ENCODE results near the gene TFPI2. TPM values are rescaled to one million over a fixed set of nuclear protein-coding genes. Genes with fewer than 3 reads are reported as not detected.

Gene TFPI2
- polyA plus RNA-seq, 6 donors from 2014 or later, result 0.74 TPM; not detected in 5

DNA sequence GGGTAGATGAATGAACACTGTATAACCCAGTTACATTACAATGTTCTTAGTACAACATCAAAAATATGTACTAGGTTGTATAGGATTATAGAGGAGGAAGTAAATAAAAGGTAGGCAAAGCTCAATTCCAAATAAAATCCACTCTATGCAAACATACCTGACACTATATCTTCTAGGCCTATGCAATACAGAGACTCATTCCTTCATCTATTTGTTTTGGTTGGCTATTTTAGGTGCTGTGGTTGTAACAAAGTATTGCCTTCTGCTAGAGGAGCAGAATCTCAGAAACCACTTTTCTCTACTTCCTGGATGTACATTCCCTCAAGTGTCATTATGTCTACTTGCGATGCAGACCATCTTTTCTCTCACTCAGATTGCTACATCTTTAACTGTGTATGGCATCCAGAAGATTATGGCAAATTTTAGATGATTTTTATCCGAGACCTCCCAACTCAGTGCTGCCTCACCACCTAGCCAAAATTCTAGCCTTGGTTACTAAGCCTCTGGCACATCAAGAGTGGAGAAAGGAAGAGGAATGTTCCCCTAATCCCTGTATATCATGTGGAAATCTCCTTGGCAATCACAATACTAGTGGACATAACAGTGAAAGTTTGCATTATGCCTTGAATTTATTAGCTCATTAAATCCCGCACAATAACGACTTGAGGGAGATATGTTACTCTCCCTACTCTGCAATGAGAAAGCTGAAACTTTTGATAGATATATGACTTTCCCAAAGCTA is 5.5 kb upstream of the TFPI2 start:
- ATAC-seq (ENCODE audit: low read depth in 2 of 2) (no peak), DNase-seq (no peak)
- Mint-ChIP-seq H3K27me3 (peaks cover 42 to 70% (median 64%) of the 10 kb centered on the region in 3 donors), H3K4me3 (no peak overlapping the region), H3K9me3 (peaks cover 0 to 4% (median 0%) of the 10 kb centered on the region in 7 donors), H3K4me1 (peaks cover 0 to under 1% (median 0%) of the 10 kb centered on the region in 3 donors), H3K36me3 (no peaks in the 10 kb centered on the region), H3K27ac (no peak overlapping the region)

DNA sequence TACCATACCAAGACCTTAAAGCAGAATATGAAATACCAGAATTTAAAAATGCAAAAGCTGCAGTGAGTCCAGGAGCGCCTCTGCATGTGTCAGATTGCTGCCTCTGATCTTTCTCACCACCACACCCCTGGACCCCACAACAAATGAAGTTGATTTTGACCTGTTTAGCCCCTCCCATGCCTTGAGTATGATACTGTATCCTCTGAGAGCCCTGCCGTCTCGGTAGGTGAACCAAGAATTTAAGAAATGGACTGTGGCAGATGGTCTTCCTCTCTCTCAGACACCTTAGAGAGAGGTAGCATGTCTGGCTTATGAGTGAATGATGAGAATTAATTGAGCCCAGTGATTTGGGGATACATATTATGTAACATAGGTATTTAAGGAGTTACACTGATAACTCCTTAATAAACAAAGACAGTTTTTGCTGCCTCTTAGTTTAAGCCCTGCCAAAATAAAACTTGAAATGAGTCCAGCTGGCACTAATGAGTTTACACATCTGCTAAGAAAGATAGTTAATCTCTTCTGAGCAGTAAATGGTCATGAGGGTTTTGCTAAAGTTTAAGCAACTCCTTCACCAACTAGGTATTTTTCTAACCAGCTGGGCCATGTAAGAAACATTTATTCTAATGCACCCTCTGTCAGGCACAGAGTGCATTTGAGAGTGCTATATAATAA is 4.5 kb upstream of the TFPI2 start:
- ATAC-seq (ENCODE audit: low read depth in 2 of 2) (no peak), DNase-seq (no peak)
- H3K36me3 Mint-ChIP-seq, result peaks cover under 1 to 3% of the 10 kb centered on the region in 2 donors
- H3K27ac Mint-ChIP-seq, result no peak overlapping the region
- H3K27me3 Mint-ChIP-seq, result peaks cover 47 to 76% (median 66%) of the 10 kb centered on the region in 3 donors
- H3K9me3 Mint-ChIP-seq, result peaks cover 0 to 4% (median 0%) of the 10 kb centered on the region in 7 donors
- peaks cover 6 to 9% (median 7%) of the 10 kb centered on the region in 3 donors for H3K4me1 Mint-ChIP-seq
- H3K4me3 Mint-ChIP-seq, result no peak overlapping the region

DNA sequence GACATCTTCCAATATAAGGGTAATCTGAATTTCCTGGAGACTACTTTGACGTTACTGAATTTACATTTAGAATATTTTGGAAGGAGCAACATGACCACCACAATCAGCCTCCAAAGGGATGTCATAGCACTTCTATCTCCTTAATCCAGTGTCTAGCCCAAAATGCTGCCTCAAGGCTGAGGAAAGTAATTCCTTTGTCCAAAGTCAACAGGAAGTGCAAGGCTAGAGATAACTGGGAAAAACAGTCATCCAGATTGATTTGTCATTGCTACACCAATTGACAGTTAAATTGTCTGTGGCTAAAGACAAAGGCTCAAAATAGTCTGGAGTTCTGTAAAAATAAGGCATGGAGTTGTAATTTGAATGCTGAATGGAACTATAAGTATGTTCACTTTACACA is 3.9 kb upstream of the TFPI2 start:
- H3K9me3 Mint-ChIP-seq, result peaks cover 0 to 4% (median 0%) of the 10 kb centered on the region in 7 donors
- DNase-seq (no peak), ATAC-seq (ENCODE audit: low read depth in 2 of 2) (no peak)
- peaks cover 12 to 15% (median 13%) of the 10 kb centered on the region in 3 donors for H3K4me1 Mint-ChIP-seq
- H3K4me3 Mint-ChIP-seq, result no peak overlapping the region
- H3K27ac Mint-ChIP-seq, result no peak overlapping the region
- H3K36me3 Mint-ChIP-seq, result peaks cover 4 to 7% of the 10 kb centered on the region in 2 donors
- H3K27me3 Mint-ChIP-seq, result peaks cover 48 to 76% (median 67%) of the 10 kb centered on the region in 3 donors

DNA sequence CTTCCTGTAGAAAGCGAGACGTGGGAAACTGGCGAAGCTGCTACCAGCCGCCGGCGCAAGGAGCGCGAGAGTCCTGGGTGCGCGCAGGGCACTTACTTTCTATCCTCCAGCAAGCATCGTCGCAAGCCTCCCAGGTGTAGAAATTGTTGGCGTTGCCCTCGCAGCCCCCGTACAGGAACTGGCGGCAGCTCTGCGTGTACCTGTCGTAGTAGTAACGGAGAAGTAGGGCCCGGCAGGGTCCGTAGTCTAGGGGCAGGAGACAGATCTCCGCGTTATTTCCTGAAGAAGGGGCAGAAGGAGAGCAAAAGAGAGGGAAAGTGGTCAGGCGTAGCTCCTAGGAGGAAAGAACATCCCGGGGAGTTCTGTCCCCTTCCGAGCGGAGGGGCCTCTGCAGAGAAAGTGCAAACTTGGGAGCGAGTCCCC is 501 bp downstream of the TFPI2 start:
- Mint-ChIP-seq H3K9me3 (peaks cover 0 to 4% (median 0%) of the 10 kb centered on the region in 7 donors), H3K36me3 (peaks cover 4 to 7% of the 10 kb centered on the region in 2 donors), H3K27ac (no peak overlapping the region), H3K27me3 (peaks cover 55 to 68% (median 66%) of the 10 kb centered on the region in 3 donors), H3K4me1 (peaks cover 12 to 15% (median 15%) of the 10 kb centered on the region in 3 donors), H3K4me3 (peak overlapping the region; percentile 62 to 94 (median 88))
- ATAC-seq (ENCODE audit: low read depth in 2 of 2), result peak; percentile 52 to 61
- DNase-seq, result peak; percentile 8

DNA sequence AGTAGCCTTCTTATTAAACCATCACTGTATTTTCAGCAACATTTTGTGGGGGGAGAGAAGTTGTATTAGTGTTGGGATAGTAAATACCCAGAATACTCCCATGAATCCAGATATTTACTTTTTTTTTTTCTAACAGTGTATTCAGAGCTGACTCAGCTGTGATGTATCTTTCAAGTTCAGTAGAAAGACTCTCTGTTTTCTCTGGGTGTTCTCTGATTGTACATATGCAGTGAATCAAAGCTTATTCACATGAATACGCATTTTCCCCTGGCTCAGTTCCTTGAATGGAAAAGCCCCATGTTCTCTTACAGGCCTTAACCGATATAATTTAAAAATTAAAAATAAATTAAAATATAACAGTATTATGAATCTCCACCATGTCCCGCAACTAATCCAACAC is 1.3 kb downstream of the TFPI2 start:
- Mint-ChIP-seq H3K4me3 (peak overlapping the region in 4 of 8 donors; percentile 62 to 94 (median 88)), H3K27ac (no peak overlapping the region), H3K4me1 (peaks cover 12 to 15% (median 15%) of the 10 kb centered on the region in 3 donors), H3K9me3 (peaks cover 0 to 4% (median 0%) of the 10 kb centered on the region in 7 donors), H3K36me3 (peaks cover 4 to 7% of the 10 kb centered on the region in 2 donors), H3K27me3 (peaks cover 55 to 67% (median 63%) of the 10 kb centered on the region in 3 donors)
- DNase-seq, result no peak
- ATAC-seq (ENCODE audit: low read depth in 2 of 2), result no peak

DNA sequence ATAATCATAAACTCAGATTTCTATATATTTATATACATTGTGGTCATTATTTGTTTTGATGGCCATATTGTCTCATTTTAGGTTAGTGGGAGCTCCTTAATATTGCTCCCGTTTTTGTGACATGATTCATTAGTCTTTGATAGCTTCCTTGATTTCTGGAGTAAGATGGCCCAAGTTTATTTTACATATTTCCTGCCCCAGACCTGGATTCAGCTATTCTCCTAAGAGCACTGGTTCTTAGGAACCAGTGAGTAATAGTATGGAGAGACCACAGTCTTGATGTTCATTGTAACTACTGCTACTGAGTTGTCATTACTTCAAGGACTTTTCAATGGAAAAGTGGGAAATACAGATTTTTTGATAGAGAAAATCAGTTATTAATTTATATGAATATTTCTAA is 6.0 kb downstream of the TFPI2 start:
- Mint-ChIP-seq H3K27ac (no peak overlapping the region), H3K4me3 (no peak overlapping the region), H3K9me3 (peaks cover 0 to 4% (median 2%) of the 10 kb centered on the region in 7 donors), H3K27me3 (peaks cover 29 to 41% (median 36%) of the 10 kb centered on the region in 3 donors), H3K4me1 (peaks cover under 1 to 3% (median under 1%) of the 10 kb centered on the region in 3 donors), H3K36me3 (peaks cover 0 to 2% of the 10 kb centered on the region in 2 donors)
- DNase-seq, result no peak
- no peak for ATAC-seq (ENCODE audit: low read depth in 2 of 2)

DNA sequence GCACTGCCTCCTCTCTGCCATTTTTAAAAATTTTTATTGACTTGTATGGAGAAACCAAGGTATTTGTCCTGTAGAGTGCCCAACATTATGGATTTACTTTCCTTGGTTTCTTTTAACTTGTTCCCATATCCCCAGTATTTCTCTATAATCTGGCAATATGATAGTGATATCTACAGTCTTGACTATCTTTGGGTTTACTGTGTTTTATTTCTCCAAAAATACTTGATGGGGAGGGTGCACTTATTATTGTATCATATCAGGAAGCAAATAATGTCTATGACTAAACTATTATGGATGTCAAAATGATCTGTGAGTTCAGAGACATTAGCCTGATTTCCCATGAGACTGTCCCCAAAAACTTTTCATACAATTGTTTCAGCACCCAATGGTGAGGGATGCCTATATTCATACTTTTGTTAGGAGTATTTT is 6.6 kb downstream of the TFPI2 start:
- Mint-ChIP-seq H3K27me3 (peaks cover 24 to 39% (median 35%) of the 10 kb centered on the region in 3 donors), H3K9me3 (peaks cover 2 to 8% (median 4%) of the 10 kb centered on the region in 7 donors), H3K4me1 (peaks cover 0 to 2% (median 0%) of the 10 kb centered on the region in 3 donors), H3K36me3 (peaks cover 0 to 6% of the 10 kb centered on the region in 2 donors), H3K4me3 (no peak overlapping the region), H3K27ac (no peak overlapping the region)
- DNase-seq (no peak), ATAC-seq (ENCODE audit: low read depth in 2 of 2) (no peak)

DNA sequence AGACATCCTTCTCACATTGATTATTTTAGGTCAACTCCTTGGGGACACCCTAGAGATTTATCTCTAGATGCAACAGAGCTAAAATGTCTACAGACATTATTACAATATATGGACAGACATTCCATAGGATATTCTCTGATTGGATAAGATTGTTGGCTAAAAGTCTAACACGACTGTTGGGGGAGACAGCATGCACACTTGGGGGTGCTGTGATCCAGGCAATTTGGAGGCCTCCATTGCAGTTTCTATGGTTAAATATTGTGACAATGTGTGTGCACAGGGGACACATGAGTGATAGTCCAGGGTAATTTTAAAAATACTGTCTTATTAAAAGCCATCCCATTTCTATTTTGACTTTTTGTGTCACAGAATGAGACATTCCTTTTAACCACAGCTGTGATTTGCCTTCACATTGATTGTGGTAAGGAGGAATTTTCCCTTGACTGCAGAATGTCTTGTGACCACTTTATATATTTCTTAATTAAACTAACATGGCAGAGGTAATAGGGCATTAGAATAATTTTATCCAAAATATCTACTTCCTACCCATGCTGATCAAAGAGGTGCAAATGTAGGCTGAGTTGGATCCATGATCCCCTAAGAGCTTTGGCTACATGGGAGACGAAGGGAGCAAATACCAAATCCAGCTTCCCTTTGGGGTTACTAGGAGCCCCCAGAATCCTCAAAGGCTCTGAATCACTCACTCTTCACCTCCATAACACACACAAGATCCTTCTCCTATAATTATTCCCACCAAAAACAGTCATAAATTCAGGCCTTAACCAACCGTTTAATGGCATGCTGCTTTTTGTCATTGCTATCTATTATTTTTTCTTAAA is 7.3 kb downstream of the TFPI2 start:
- no peak for DNase-seq
- Mint-ChIP-seq H3K4me1 (peaks cover 0 to 2% (median 0%) of the 10 kb centered on the region in 3 donors), H3K27ac (no peak overlapping the region), H3K9me3 (peaks cover 2 to 8% (median 6%) of the 10 kb centered on the region in 7 donors), H3K36me3 (peaks cover 0 to 6% of the 10 kb centered on the region in 2 donors), H3K27me3 (peaks cover 21 to 32% (median 29%) of the 10 kb centered on the region in 3 donors), H3K4me3 (no peak overlapping the region)
- ATAC-seq (ENCODE audit: low read depth in 2 of 2), result no peak

DNA sequence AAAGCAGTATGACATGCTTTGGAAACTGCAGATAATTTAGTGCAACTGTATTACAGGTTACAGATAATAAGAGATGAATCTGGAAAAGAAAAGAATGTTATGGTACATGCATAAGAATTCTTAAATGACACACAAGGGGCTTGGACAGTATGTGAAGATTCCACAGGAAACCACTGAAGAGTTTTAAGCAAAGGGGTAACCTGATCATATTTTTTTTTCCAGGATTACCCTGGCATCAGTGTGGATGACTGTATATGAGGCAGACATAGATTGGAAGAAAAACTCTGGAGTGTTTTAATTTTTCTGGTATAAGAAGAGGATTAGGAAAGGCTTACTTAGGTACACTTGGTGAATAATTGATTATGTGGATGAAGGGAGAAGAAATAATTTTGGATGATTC is 8.1 kb downstream of the TFPI2 start:
- DNase-seq, result no peak
- Mint-ChIP-seq H3K36me3 (peaks cover 0 to 6% of the 10 kb centered on the region in 2 donors), H3K27ac (peak overlapping the region in 1 of 6 donors; percentile 45), H3K4me1 (no peaks in the 10 kb centered on the region), H3K9me3 (peaks cover 2 to 8% (median 6%) of the 10 kb centered on the region in 7 donors), H3K4me3 (no peak overlapping the region), H3K27me3 (peaks cover 14 to 28% (median 26%) of the 10 kb centered on the region in 3 donors)
- ATAC-seq (ENCODE audit: low read depth in 2 of 2), result no peak

DNA sequence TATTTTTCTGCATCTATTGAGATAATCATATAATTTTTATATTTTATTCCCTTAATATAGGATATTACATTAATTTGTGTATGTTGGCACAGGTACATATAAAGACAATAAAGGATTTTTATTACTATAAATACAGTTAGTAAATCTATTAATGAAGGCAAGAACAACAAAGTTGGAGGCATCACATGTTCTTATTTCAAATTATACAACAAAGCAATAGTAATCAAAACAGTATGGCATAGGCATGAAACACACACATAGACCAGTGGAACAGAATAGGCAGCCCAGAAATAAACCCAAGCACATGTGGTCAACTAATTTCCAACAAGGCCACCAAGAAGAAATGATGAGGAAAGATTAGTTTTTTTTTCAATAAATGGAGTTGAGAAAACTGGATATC is 11.2 kb downstream of the TFPI2 start:
- Mint-ChIP-seq H3K4me3 (no peak overlapping the region), H3K27me3 (peaks cover 13 to 26% (median 23%) of the 10 kb centered on the region in 3 donors), H3K36me3 (peaks cover 0 to 6% of the 10 kb centered on the region in 2 donors), H3K9me3 (peaks cover 2 to 8% (median 6%) of the 10 kb centered on the region in 7 donors), H3K4me1 (no peaks in the 10 kb centered on the region), H3K27ac (no peak overlapping the region)
- DNase-seq (no peak), ATAC-seq (ENCODE audit: low read depth in 2 of 2) (no peak)

DNA sequence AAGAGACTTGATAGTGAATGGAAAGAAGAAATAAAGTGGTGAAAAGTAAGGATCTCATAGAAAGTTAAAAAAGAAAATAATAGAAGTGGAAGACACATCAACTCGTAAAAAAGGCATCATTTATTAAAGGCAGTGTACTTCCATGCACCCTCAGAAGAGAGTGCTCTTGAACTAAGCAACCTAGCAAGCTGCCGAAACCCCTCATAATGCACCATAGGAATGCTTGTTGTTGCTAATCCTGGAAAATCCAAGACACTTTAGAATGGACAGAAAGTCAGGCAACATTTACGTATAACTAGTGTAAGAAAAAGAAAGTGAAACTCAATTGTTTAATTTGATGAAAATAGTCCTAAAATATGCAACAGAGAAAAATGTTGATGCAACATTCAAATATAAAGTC is 12.8 kb downstream of the TFPI2 start:
- Mint-ChIP-seq H3K27ac (no peak overlapping the region), H3K9me3 (peaks cover 4 to 22% (median 10%) of the 10 kb centered on the region in 7 donors), H3K4me3 (peak overlapping the region in 1 of 8 donors; percentile 82), H3K4me1 (no peaks in the 10 kb centered on the region), H3K27me3 (peaks cover 17 to 22% (median 20%) of the 10 kb centered on the region in 3 donors), H3K36me3 (peaks cover 5 to 14% of the 10 kb centered on the region in 2 donors)
- ATAC-seq (ENCODE audit: low read depth in 2 of 2), result no peak
- no peak for DNase-seq

DNA sequence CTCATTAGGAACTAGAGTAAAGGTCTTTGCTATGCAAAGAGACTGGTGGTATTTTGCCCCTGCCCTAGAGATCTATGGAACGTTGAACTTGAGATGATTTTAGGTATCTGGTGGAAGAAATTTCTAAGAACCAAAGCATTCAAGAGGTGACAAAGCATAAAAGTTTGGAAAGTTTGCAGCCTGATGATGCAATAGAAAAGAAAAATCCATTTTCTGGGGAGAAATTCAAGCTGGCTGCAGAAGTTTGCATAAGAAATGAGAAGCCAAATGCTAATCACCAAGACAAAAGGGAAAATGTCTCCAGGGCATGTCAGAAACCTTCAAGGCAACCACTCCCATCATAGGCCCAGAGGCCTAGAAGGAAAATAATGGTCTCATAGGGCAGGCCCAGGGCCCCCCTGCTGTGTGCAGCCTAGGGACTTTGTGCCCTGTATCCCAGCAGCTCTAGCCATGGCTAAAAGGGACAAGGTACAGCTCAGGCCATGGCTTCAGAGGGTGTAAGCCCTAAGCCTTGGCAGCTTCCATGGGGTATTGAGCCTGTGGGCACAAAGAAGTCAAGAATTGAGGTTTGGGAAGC is 16.5 kb downstream of the TFPI2 start:
- H3K27ac Mint-ChIP-seq, result no peak overlapping the region
- H3K27me3 Mint-ChIP-seq, result peaks cover 5 to 10% (median 7%) of the 10 kb centered on the region in 3 donors
- H3K9me3 Mint-ChIP-seq, result peaks cover 1 to 15% (median 6%) of the 10 kb centered on the region in 7 donors
- H3K36me3 Mint-ChIP-seq, result peaks cover 5 to 8% of the 10 kb centered on the region in 2 donors
- H3K4me1 Mint-ChIP-seq, result no peaks in the 10 kb centered on the region
- ATAC-seq (ENCODE audit: low read depth in 2 of 2), result no peak
- no peak overlapping the region for H3K4me3 Mint-ChIP-seq
- no peak for DNase-seq
